ENCODE results near the gene PALD1.

DNA sequence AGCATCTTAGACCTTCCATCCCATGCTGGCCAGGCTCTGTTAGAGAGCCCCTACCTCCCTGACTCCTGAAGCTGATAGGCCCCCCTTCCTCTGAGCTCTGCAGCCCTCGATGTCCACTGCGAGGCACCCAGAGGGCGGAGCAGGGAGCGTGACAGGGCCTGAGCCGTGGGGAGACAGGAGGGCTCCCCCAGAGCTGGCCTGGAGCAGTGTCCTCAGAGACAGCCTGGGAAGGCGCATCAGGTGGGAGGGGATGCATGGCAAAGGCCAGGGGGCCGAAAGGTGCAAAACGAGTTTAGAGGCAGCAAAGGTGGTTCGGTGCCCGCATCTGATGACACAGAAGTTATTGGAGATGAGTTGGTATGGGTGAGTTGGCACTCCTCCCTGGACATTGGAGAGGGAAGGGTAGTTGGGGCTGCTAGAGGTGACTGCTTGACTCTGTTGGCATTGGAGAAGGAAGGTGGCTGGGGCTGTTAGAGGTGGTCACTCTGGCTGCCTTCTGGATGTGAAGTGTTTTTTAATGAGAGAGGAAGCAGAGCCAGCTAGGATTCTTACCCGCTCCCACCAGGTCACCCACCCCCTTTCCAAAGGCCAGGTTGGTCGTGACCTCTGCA lies 70.9 kb downstream of the PALD1 start:
- TF ChIP-seq, protein P1, sequence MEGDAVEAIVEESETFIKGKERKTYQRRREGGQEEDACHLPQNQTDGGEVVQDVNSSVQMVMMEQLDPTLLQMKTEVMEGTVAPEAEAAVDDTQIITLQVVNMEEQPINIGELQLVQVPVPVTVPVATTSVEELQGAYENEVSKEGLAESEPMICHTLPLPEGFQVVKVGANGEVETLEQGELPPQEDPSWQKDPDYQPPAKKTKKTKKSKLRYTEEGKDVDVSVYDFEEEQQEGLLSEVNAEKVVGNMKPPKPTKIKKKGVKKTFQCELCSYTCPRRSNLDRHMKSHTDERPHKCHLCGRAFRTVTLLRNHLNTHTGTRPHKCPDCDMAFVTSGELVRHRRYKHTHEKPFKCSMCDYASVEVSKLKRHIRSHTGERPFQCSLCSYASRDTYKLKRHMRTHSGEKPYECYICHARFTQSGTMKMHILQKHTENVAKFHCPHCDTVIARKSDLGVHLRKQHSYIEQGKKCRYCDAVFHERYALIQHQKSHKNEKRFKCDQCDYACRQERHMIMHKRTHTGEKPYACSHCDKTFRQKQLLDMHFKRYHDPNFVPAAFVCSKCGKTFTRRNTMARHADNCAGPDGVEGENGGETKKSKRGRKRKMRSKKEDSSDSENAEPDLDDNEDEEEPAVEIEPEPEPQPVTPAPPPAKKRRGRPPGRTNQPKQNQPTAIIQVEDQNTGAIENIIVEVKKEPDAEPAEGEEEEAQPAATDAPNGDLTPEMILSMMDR (IDR thresholded peaks at IDR 0.05) = no peak
- TF ChIP-seq POLR2A (IDR thresholded peaks at IDR 0.05) (no peak), POLR2AphosphoS5 (IDR thresholded peaks at IDR 0.05) (no peak), EP300 (IDR thresholded peaks at IDR 0.05) (no peak)

All from upper lobe of left lung (tissue), 4 donors.